HepG2 (cell line): Measurements from ENCODE around the gene TMEM235. TPM values are rescaled to one million over a fixed set of nuclear protein-coding genes. Genes with fewer than 3 reads are reported as not detected.

Experiments used
- ATAC-seq: fragments of 200-7000 bp; cut with Tn5 transposase; 3 replicates; pipeline ENCODE4 v1.9.1; 2020; ENCODE audit warnings: mild to moderate bottlenecking, moderate library complexity
- BruUV-seq: library from RNA; stranded (reverse); fragments of 400-500 nt; replicated peaks from 2 replicates; lab custom pipeline; 2021; lab: Mats Ljungman, UMichigan
- CTCF ChIA-PET: fragments of 300-600 bp; formaldehyde crosslinking; extraction: SDS; loops from one replicate; lab custom pipeline; 2021; ENCODE audit warnings: low total read pairs, inconsistent platforms, low intra/inter-chr PET ratio; lab: Yijun Ruan, JAX
- POLR2A ChIA-PET: fragments of 350-600 bp; sonication (Branson Sonifier 250); formaldehyde crosslinking; loops from one replicate; lab custom pipeline; 2020; ENCODE audit warnings: antibody characterized with exemption, inconsistent platforms; lab: Yijun Ruan, JAX
- DNase-seq: peaks from one replicate; pipeline ENCODE4 v3.0.0-alpha.2; 2015; ENCODE audit warnings: low spot score
- FAIRE-seq: peaks from 3 replicates; lab custom pipeline; 2011; peaks lifted over from hg19 to GRCh38; lab: Jason Lieb, UNC
- H2AFZ ChIP-seq: one replicate; pipeline ENCODE4 v1.6.1; 2011; ENCODE audit warnings: low read length, inconsistent platforms
- H3K27ac ChIP-seq: fragments of 300-600 bp; 3 replicates; pipeline ENCODE4 v1.8.0; 2011; ENCODE audit warnings: mixed run types, mild to moderate bottlenecking, mixed read lengths, low read length, inconsistent platforms; ENCODE audit not compliant: insufficient read depth; ENCODE audit errors: extremely low read length
- H3K27me3 ChIP-seq, 2 experiments: fragments of 200-600 bp in 1 of 2; 2 replicates in 1 of 2; 3 replicates in 1 of 2; pipeline versions ENCODE4 v1.6.0 to v1.8.0; 2011; ENCODE audit warnings: low read length in 2 of 2, mild to moderate bottlenecking in 2 of 2, moderate library complexity in 2 of 2, inconsistent platforms in 1 of 2; ENCODE audit not compliant: insufficient read depth in 2 of 2, control insufficient read depth in 1 of 2
- H3K36me3 ChIP-seq, 2 experiments: fragments of 200-600 bp in 1 of 2; replicated peaks in 1 of 2; 2 replicates in 1 of 2; 3 replicates in 1 of 2; pipeline versions ENCODE4 v1.5.1 to v1.8.0; 2011; ENCODE audit warnings: low read length in 2 of 2, inconsistent platforms in 1 of 2; ENCODE audit not compliant: insufficient read depth in 2 of 2, control insufficient read depth in 1 of 2
- H3K4me1 ChIP-seq: 2 replicates; pipeline ENCODE4 v1.5.1; 2012; ENCODE audit warnings: low read length, inconsistent platforms; ENCODE audit not compliant: insufficient read depth
- H3K4me2 ChIP-seq: 2 replicates; pipeline ENCODE4 v1.6.0; 2011; ENCODE audit warnings: low read depth, low read length, inconsistent platforms
- H3K4me3 ChIP-seq, 3 experiments: fragments of 200-600 bp in 1 of 3; sonication (generic), shearing (Covaris generic) in 1 of 3; replicated peaks in 1 of 3; 2 replicates each; pipeline ENCODE4 v1.5.1; 2011 to 2016; ENCODE audit warnings: low read length in 3 of 3, inconsistent platforms in 2 of 3, low read depth in 2 of 3, mild to moderate bottlenecking in 2 of 3, control low read depth in 1 of 3, mixed read lengths in 1 of 3; ENCODE audit not compliant: insufficient read depth in 1 of 3
- H3K79me2 ChIP-seq: one replicate; pipeline ENCODE4 v1.6.1; 2011; ENCODE audit warnings: low read length, inconsistent platforms; ENCODE audit not compliant: insufficient read depth
- H3K9ac ChIP-seq: 2 replicates; pipeline ENCODE4 v1.6.0; 2011; ENCODE audit warnings: mild to moderate bottlenecking, low read depth, low read length, inconsistent platforms; ENCODE audit not compliant: insufficient read depth
- H3K9me3 ChIP-seq: 2 replicates; pipeline ENCODE4 v1.5.1; 2012; ENCODE audit warnings: mild to moderate bottlenecking, low read length
- H4K20me1 ChIP-seq: 2 replicates; pipeline ENCODE4 v1.6.0; 2011; ENCODE audit warnings: inconsistent platforms, mild to moderate bottlenecking, low read length, moderate library complexity; ENCODE audit not compliant: insufficient read depth
- BCLAF1 ChIP-seq: fragments of 450-650 bp; IDR thresholded peaks from 2 replicates; pipeline ENCODE4 v1.6.1; 2017; ENCODE audit warnings: mild to moderate bottlenecking
- BRF2 ChIP-seq: sonication (generic); formaldehyde crosslinking; IDR thresholded peaks from 2 replicates; pipeline ENCODE4 v1.8.1; 2022; ENCODE audit warnings: mild to moderate bottlenecking, missing genetic modification reagents
- CHD4 ChIP-seq: fragments of 200-600 bp; sonication (generic); IDR thresholded peaks from 2 replicates; pipeline ENCODE4 v1.7.0; 2017; ENCODE audit warnings: mild to moderate bottlenecking, low read length, borderline replicate concordance
- ETV5 ChIP-seq: IDR thresholded peaks from 2 replicates; pipeline ENCODE4 v1.6.1; 2018; ENCODE audit warnings: missing biosample characterization, missing genetic modification reagents, inconsistent platforms, borderline replicate concordance
- KMT2A ChIP-seq: sonication (generic); formaldehyde crosslinking; IDR thresholded peaks from 2 replicates; pipeline ENCODE4 v1.4.0; 2020; ENCODE audit warnings: missing genetic modification reagents
- RXRA ChIP-seq: sonication (generic); formaldehyde crosslinking; IDR thresholded peaks from 2 replicates; pipeline ENCODE4 v1.5.1; 2020; ENCODE audit warnings: missing genetic modification reagents
- SP5 ChIP-seq: IDR thresholded peaks from 2 replicates; pipeline ENCODE4 v1.6.1; 2016; ENCODE audit warnings: low read depth, borderline replicate concordance
- TSC22D2 ChIP-seq: sonication (generic); formaldehyde crosslinking; IDR thresholded peaks from 2 replicates; pipeline ENCODE4 v1.5.1; 2020; ENCODE audit warnings: missing genetic modification reagents, mild to moderate bottlenecking, borderline replicate concordance
- ZBTB7A ChIP-seq: sonication (generic); formaldehyde crosslinking; IDR thresholded peaks from 2 replicates; pipeline ENCODE4 v1.8.0; 2022; ENCODE audit warnings: mild to moderate bottlenecking, missing genetic modification reagents
- ZNF121 ChIP-seq: sonication (generic); formaldehyde crosslinking; IDR thresholded peaks from 2 replicates; pipeline ENCODE4 v1.5.0; 2020; ENCODE audit warnings: mild to moderate bottlenecking, missing genetic modification reagents
- ZNF44 ChIP-seq: sonication (generic); formaldehyde crosslinking; IDR thresholded peaks from 2 replicates; pipeline ENCODE4 v1.5.1; 2020; ENCODE audit warnings: mild to moderate bottlenecking, missing genetic modification reagents
- ZNF598 ChIP-seq: sonication (generic); formaldehyde crosslinking; IDR thresholded peaks from 2 replicates; pipeline ENCODE4 v1.5.1; 2020; ENCODE audit warnings: mild to moderate bottlenecking, missing genetic modification reagents, borderline replicate concordance
- ZNF878 ChIP-seq: sonication (generic); formaldehyde crosslinking; IDR thresholded peaks from 2 replicates; pipeline ENCODE4 v1.8.1; 2023; ENCODE audit warnings: mild to moderate bottlenecking, missing genetic modification reagents, moderate library complexity
- ZSCAN30 ChIP-seq: sonication (generic); formaldehyde crosslinking; IDR thresholded peaks from 2 replicates; pipeline ENCODE4 v1.5.0; 2020; ENCODE audit warnings: mild to moderate bottlenecking, missing genetic modification reagents
- WGBS: methylation state at CpG from one replicate; pipeline ENCODE4 v1.1.6; 2017; ENCODE audit warnings: low lambda C conversion rate; 5-methylcytosine and 5-hydroxymethylcytosine counted together
- in situ Hi-C: cut with HindIII; loops from 2 replicates; pipeline ENCODE4 v1.10.0; 2017; ENCODE audit warnings: low pct_unique_long_range_greater_than_20kb; ENCODE audit not compliant: extremely low pct_ligation_motif_present
- intact Hi-C: fragments of 100-400 bp; cut with micrococcal nuclease; formaldehyde crosslinking; loops from one replicate; pipeline ENCODE4 v1.10.0; 2022; ENCODE audit not compliant: unreplicated experiment
- polyA plus RNA-seq, 8 experiments: library from polyadenylated mRNA; depleted of rRNA in 3 of 8; stranded (reverse) in 7 of 8; unstranded in 1 of 8; fragments of >200 nt; fragmentation: Illumina TruSeq in 4 of 8; extraction: Trizol in 4 of 8; gene quantifications; 2 replicates each; pipeline versions ENCODE4 v1.2.1 to v1.2.3, GENCODE V29; 2011 to 2016; ENCODE audit warnings: low read depth in 4 of 8, missing spikeins in 1 of 8, mixed read lengths in 1 of 8; ENCODE audit not compliant: insufficient read depth in 1 of 8
- total RNA-seq, 5 experiments: library from RNA; depleted of rRNA; stranded (reverse); fragments of >200 nt; fragmentation: Illumina TruSeq; extraction: Trizol; gene quantifications; 2 replicates each; pipeline ENCODE4 v1.2.3, GENCODE V29; 2016; ENCODE audit warnings: low read depth in 1 of 5

TMEM235 gene
- total and polyA plus RNA-seq, 2 of the 13 experiments (the other 11 are each of a cell fraction or from before 2014, with no cell fraction given), result not detected

GRCh38 chr17:78185981-78186691 is 45.3 kb upstream of the TMEM235 start:
- Histone ChIP-seq H3K36me3 (peaks cover 7 to 50% of the 10 kb centered on the region in 2 experiments; a peak in 4 of 5 replicates), H3K27ac (peak overlapping the region; percentile 78), H3K4me3 (peak overlapping the region; percentile 43 to 94 (median 84)), H4K20me1 (peaks cover 32% of the 10 kb centered on the region), H3K9ac (peak overlapping the region; percentile 74), H3K4me2 (peak overlapping the region; percentile 99), H2AFZ (no peak overlapping the region), H3K4me1 (peaks cover 62% of the 10 kb centered on the region), H3K27me3 (no peaks in the 10 kb centered on the region; a peak in 1 of 5 replicates), H3K9me3 (no peaks in the 10 kb centered on the region), H3K79me2 (peaks cover 59% of the 10 kb centered on the region)
- POLR2A ChIA-PET, result interaction anchor here (0.9 to 3.5 kb wide), 22 partner anchors 9 to 235 kb away, joined by 3 to 28 read pairs (median 6); partner anchors contain the start of genes TMC6, TMC8 and TNRC6C
- BruUV-seq, result no TSS peak
- DNase-seq, result no peak
- in situ Hi-C loops, result loop anchor here (5.0 kb wide), 1 partner anchor 74 kb away; no protein-coding TSS in a partner anchor
- intact Hi-C loops, result loop anchor here (2.0 to 5.0 kb wide), 2 partner anchors 17 to 74 kb away; partner anchors contain the start of gene SYNGR2
- ATAC-seq, result peak; percentile 14
- WGBS, result 48% methylated on average over 10 of the region's 10 CpGs
- CTCF ChIA-PET, result interaction anchor here (1.0 kb wide), 1 partner anchor 46 kb away, joined by 3 read pairs; no protein-coding TSS in a partner anchor
- TF ChIP-seq KMT2A (CRISPR knock-in tag), result no peak
- no peak for TF ChIP-seq ZSCAN30 (CRISPR knock-in tag)
- 0 out of 2 replicates have a peak, but pooled peaks have one; percentile 11 for TF ChIP-seq SP5 (CRISPR knock-in tag)
- 0 out of 2 replicates have a peak, but pooled peaks have one; percentile 21 for TF ChIP-seq ZNF598 (CRISPR knock-in tag)
- TF ChIP-seq ZNF878 (CRISPR knock-in tag), result no peak
- TF ChIP-seq ZBTB7A (CRISPR knock-in tag), result 0 out of 2 replicates have a peak, but pooled peaks have one; percentile 7
- no peak for TF ChIP-seq BCLAF1
- TF ChIP-seq CHD4, result no peak
- TF ChIP-seq TSC22D2 (CRISPR knock-in tag), result no peak
- peak; percentile 90 for TF ChIP-seq ZNF121
- TF ChIP-seq RXRA (CRISPR knock-in tag), result no peak
- TF ChIP-seq ETV5 (CRISPR knock-in tag), result 0 out of 2 replicates have a peak, but pooled peaks have one; percentile 11
- 0 out of 2 replicates have a peak, but pooled peaks have one; percentile 56 for TF ChIP-seq ZNF44 (CRISPR knock-in tag)
- no peak for TF ChIP-seq BRF2 (CRISPR knock-in tag)
- FAIRE-seq, result peak; percentile 23
